ENCODE measurements around the gene ZG16B. TPM values are rescaled to one million over a fixed set of nuclear protein-coding genes. Genes with fewer than 3 reads are reported as not detected.
A peak's percentile ranks its signal among the peaks of the same experiment; 100 is the strongest.

The ZG16B gene
- total RNA-seq, 1 experiment from 2014 or later = 8.6 TPM

DNA sequence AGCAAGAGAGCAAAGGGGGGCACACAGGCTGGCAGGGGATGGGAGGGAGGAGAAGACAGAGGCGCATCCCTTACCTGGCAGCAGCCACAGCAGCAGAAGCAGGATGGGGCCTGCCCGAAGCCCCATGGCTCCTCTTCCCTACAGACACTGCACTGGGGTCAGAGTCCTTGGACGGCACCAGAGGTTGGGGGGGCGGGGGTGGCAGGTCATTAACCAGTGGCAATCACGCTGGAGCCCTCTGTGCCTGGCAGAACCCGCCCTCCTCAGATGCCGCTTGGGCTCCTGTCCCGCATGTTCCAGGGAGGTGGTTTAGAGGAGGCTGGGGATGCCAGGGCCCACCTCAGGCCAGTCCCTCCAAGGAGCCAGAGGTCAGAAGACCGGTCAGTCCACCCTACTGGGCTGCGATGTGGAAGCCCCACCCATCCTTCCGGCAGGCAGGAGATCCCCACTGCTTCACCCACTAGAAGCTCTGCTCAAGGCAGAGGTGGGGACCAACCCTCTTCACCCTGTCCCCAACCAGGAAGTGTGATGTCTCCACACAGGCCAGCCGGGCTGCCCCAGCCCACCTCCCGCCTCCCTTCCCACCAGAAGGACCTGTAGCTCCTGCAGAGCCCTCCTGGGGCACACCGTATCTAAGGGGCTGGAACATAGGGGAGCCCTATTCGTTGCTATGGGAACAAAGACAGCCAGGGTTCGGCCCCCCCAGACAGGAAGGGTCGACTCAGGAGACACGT lies 11.7 kb downstream of the ZG16B start:
- Histone ChIP-seq H3K9me2 (replicated peaks; ENCODE audit: low read length) (no peaks in the 10 kb centered on the region), H3K4me1 (ENCODE audit: insufficient read depth, low read length) (peaks cover 16% of the 10 kb centered on the region), H3K4me3 (ENCODE audit: low read length) (no peak overlapping the region), H3K79me2 (ENCODE audit: low read length) (no peaks in the 10 kb centered on the region), H4K20me1 (ENCODE audit: low read length) (no peaks in the 10 kb centered on the region), H3F3A (ENCODE audit: low read length, unreplicated experiment) (no peaks in the 10 kb centered on the region), H3K9me3 (ENCODE audit: low read length) (no peaks in the 10 kb centered on the region), H2AFZ (ENCODE audit: low read length) (no peak overlapping the region), H3K4me2 (ENCODE audit: low read length) (no peak overlapping the region), H3K27ac (ENCODE audit: low read length) (no peak overlapping the region), H3K9ac (ENCODE audit: low read length) (no peak overlapping the region), H3K36me3 (ENCODE audit: low read depth, low read length) (no peaks in the 10 kb centered on the region), H3K27me3 (ENCODE audit: low read length) (no peaks in the 10 kb centered on the region)
- CTCF ChIA-PET = no interaction called here
- DNase-seq (no peak), ATAC-seq (no peak)
- intact Hi-C loops (cut with micrococcal nuclease) = no loop called here
- no TSS peak for BruUV-seq (replicated peaks)
- TF ChIP-seq EZH2 (IDR thresholded peaks at IDR 0.05; ENCODE audit: low read length, unreplicated experiment) = no peak
- TF ChIP-seq EZH2phosphoT487 (IDR thresholded peaks at IDR 0.05; ENCODE audit: borderline replicate concordance, low read length) = no peak
- TF ChIP-seq, protein P1, sequence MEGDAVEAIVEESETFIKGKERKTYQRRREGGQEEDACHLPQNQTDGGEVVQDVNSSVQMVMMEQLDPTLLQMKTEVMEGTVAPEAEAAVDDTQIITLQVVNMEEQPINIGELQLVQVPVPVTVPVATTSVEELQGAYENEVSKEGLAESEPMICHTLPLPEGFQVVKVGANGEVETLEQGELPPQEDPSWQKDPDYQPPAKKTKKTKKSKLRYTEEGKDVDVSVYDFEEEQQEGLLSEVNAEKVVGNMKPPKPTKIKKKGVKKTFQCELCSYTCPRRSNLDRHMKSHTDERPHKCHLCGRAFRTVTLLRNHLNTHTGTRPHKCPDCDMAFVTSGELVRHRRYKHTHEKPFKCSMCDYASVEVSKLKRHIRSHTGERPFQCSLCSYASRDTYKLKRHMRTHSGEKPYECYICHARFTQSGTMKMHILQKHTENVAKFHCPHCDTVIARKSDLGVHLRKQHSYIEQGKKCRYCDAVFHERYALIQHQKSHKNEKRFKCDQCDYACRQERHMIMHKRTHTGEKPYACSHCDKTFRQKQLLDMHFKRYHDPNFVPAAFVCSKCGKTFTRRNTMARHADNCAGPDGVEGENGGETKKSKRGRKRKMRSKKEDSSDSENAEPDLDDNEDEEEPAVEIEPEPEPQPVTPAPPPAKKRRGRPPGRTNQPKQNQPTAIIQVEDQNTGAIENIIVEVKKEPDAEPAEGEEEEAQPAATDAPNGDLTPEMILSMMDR (conservative IDR thresholded peaks at IDR 0.05; ENCODE audit: low read depth, low read length) = no peak
- POLR2A ChIA-PET (ENCODE audit: unreplicated experiment) = no interaction called here

DNA sequence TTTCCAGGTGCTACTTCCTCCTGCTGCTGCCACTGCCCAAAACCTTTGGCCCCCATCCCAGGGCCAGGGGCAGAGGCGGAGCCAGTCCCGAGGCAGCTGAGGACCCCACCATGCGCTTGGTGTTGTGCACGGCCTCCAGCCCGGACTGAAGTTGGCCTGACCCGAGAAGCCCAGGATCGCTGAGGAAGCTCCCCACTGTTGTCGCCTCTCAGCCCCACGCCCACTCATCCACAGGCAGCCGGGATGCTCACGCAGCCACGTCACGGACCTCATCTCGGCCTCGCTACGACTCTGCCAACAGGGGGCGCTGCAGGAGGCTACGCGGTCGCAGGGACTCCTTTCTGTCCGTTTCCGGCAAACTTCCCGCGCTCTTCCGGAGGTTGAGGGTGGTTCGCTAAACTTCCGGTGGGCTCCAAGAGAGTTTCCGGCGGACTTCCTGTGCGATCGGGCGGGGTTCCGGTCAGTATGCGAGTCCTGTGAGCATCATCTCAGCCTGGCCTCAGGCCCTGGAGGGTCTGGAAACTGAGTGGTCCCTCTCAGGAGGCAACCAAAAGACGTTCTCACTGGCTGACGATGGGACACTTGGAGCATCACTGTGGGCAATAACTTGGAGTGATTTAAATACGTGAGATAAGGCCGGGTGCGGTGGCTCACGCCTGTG lies 12.4 kb downstream of the ZG16B start:
- no peak overlapping the region for H3K4me2 ChIP-seq (ENCODE audit: low read length)
- no peaks in the 10 kb centered on the region for H3K36me3 ChIP-seq (ENCODE audit: low read depth, low read length)
- H3K4me3 ChIP-seq (ENCODE audit: low read length) = no peak overlapping the region
- H3K9me3 ChIP-seq (ENCODE audit: low read length) = no peaks in the 10 kb centered on the region
- intact Hi-C loops (cut with micrococcal nuclease) = no loop called here
- no TSS peak for BruUV-seq (replicated peaks)
- no peak overlapping the region for H3K27ac ChIP-seq (ENCODE audit: low read length)
- H3K4me1 ChIP-seq (ENCODE audit: insufficient read depth, low read length) = peaks cover 19% of the 10 kb centered on the region
- no peaks in the 10 kb centered on the region for H3K27me3 ChIP-seq (ENCODE audit: low read length)
- DNase-seq (no peak), ATAC-seq (no peak)
- H3K79me2 ChIP-seq (ENCODE audit: low read length) = no peaks in the 10 kb centered on the region
- peaks cover 5% of the 10 kb centered on the region for H3F3A ChIP-seq (ENCODE audit: low read length, unreplicated experiment)
- POLR2A ChIA-PET (ENCODE audit: unreplicated experiment) = no interaction called here
- CTCF ChIA-PET = no interaction called here
- no peak overlapping the region for H2AFZ ChIP-seq (ENCODE audit: low read length)
- no peak for TF ChIP-seq EZH2phosphoT487 (IDR thresholded peaks at IDR 0.05; ENCODE audit: borderline replicate concordance, low read length)
- TF ChIP-seq, protein P1 (conservative IDR thresholded peaks at IDR 0.05; ENCODE audit: low read depth, low read length) = peak; percentile 59
- no peaks in the 10 kb centered on the region for H3K9me2 ChIP-seq (replicated peaks; ENCODE audit: low read length)
- no peaks in the 10 kb centered on the region for H4K20me1 ChIP-seq (ENCODE audit: low read length)
- H3K9ac ChIP-seq (ENCODE audit: low read length) = no peak overlapping the region

DNA sequence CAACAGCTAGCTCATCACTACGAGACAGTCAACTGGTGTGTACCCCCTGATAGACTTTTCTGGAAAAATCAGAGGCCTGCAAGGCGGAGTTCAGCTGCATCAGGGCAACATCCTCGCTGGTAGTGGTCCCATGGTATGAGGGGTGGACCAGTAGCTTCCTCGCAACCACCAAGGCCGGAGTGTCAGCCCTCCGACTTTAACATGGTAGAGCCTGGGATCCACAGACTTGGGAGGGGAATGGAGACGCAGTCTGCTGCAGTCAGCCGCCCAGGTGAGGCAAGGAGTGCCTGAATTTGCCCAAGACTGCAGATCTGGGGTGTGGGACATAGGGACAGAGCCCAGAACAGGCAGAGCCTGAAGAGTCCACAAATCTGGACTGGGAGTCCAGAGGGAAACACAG lies 13.4 kb downstream of the ZG16B start:
- Histone ChIP-seq H3K4me3 (ENCODE audit: low read length) (no peak overlapping the region), H3K9me2 (replicated peaks; ENCODE audit: low read length) (no peaks in the 10 kb centered on the region), H3K36me3 (ENCODE audit: low read depth, low read length) (no peaks in the 10 kb centered on the region), H3K79me2 (ENCODE audit: low read length) (no peaks in the 10 kb centered on the region), H3K27ac (ENCODE audit: low read length) (no peak overlapping the region), H3K4me1 (ENCODE audit: insufficient read depth, low read length) (peaks cover 19% of the 10 kb centered on the region), H3K4me2 (ENCODE audit: low read length) (no peak overlapping the region), H3K27me3 (ENCODE audit: low read length) (no peaks in the 10 kb centered on the region), H3K9me3 (ENCODE audit: low read length) (no peaks in the 10 kb centered on the region), H4K20me1 (ENCODE audit: low read length) (no peaks in the 10 kb centered on the region), H3F3A (ENCODE audit: low read length, unreplicated experiment) (peaks cover 5% of the 10 kb centered on the region), H3K9ac (ENCODE audit: low read length) (no peak overlapping the region), H2AFZ (ENCODE audit: low read length) (no peak overlapping the region)
- intact Hi-C loops (cut with micrococcal nuclease) = no loop called here
- CTCF ChIA-PET = no interaction called here
- BruUV-seq (replicated peaks) = no TSS peak
- DNase-seq = no peak
- TF ChIP-seq, protein P1 (conservative IDR thresholded peaks at IDR 0.05; ENCODE audit: low read depth, low read length) = no peak
- TF ChIP-seq EZH2phosphoT487 (IDR thresholded peaks at IDR 0.05; ENCODE audit: borderline replicate concordance, low read length) = no peak
- ATAC-seq = no peak
- POLR2A ChIA-PET (ENCODE audit: unreplicated experiment) = no interaction called here

Measured in PC-3 (cell line).